Ovary (tissue), 3 donors: Measurements from ENCODE around the gene GREM1.

Experiments
- POLR2A ChIP-seq: fragments of 450-650 bp; IDR thresholded peaks from one replicate; pipeline ENCODE4 v1.6.1; 2017; ENCODE audit warnings: antibody characterized with exemption, mild to moderate bottlenecking, moderate library complexity
- TF ChIP-seq, protein P1 (sequence below), 3 donors: fragments of 450-650 bp in 2 of 3; fragments of 200-600 bp in 1 of 3; IDR thresholded peaks; one replicate each; pipeline versions ENCODE4 v1.5.1 to v1.8.0; 2016 to 2022; ENCODE audit warnings: antibody characterized with exemption in 3 of 3, mild to moderate bottlenecking in 1 of 3
- donor health status: DM: no; HTN: no; CAD: no.

DNA sequence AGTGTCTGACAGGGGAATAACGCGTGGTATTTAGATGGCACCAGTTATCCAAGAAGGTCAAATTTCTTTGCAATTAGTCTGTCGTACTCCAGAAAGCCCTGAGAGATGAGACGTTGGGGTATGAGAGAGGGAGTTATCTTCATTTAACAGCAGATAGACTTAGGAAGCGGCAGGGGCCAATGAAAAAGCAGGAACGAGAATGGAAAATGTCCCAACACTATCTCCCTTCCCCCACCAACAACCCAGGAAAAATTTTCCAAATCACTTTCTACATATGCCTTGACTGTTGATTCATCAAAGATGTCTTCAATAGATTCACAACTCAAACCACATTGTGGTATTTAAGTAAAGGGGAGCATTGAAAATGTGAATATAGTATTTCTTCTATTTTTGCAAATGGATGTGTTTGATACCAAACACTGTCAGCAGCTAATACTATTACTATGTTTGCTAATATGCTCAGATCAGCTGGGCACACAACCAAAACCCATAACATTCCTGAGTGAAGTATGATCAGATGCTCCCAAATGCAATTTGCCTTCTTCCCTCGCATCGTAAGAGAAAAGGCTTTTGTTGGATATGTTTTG lies 13.3 kb upstream of the GREM1 start:
- TF ChIP-seq, protein P1, sequence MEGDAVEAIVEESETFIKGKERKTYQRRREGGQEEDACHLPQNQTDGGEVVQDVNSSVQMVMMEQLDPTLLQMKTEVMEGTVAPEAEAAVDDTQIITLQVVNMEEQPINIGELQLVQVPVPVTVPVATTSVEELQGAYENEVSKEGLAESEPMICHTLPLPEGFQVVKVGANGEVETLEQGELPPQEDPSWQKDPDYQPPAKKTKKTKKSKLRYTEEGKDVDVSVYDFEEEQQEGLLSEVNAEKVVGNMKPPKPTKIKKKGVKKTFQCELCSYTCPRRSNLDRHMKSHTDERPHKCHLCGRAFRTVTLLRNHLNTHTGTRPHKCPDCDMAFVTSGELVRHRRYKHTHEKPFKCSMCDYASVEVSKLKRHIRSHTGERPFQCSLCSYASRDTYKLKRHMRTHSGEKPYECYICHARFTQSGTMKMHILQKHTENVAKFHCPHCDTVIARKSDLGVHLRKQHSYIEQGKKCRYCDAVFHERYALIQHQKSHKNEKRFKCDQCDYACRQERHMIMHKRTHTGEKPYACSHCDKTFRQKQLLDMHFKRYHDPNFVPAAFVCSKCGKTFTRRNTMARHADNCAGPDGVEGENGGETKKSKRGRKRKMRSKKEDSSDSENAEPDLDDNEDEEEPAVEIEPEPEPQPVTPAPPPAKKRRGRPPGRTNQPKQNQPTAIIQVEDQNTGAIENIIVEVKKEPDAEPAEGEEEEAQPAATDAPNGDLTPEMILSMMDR (IDR thresholded peaks at IDR 0.05), result no peak
- TF ChIP-seq POLR2A, result no peak
